Myocyte (in vitro differentiated cells): ENCODE data around the gene LETMD1. TPM values are rescaled to one million over a fixed set of nuclear protein-coding genes. Genes with fewer than 3 reads are reported as not detected.
"Not testable (repeated sequence)": the region's sequence is repeated elsewhere in the genome, so short reads cannot be mapped to it uniquely, and the experiment has no call there.

Source experiments
- DNase-seq: peaks from one replicate; pipeline ENCODE4 v3.0.0-alpha.2; 2012; ENCODE audit warnings: low read depth
- total RNA-seq: library from RNA; depleted of rRNA; stranded (reverse); fragments of >200 nt; gene quantifications from 2 replicates; pipeline ENCODE4 v1.2.3, GENCODE V29; 2014

Gene LETMD1
- total RNA-seq, 1 donor from 2014 or later: 33.4 TPM

DNA sequence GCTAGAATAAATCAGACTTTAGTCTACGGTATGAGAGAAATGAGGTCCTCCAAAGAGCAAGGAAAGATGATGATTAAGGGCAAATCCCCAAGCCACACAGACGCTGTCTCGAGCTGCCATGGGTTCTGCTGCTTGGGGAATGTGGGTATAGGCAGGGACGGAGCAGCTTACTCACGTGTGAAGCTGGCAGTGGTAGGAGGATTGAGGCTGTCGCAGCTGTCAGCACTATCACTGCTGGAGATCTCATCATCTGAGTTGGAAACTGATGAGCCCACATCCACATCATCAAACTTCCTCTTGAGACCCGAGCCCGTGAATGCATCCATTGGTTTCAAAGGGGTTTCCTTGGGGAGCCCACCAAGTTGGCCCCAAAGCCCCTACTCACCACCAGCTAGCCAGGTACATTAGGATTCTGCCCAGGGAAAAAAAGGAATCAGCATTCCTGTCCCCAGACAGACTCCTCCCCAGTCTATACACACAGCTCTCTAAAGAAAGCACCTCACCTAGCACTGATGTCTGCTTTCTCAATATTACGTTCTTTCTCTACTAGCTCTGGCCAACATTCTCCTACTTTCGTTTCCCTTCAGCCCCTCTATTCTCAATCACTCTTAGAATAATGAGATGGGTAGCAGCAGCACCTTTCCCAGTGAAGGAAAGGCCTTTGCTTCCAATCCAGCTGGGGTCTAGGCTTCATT is 28.3 kb downstream of the LETMD1 start:
- peak; percentile 89 for DNase-seq

DNA sequence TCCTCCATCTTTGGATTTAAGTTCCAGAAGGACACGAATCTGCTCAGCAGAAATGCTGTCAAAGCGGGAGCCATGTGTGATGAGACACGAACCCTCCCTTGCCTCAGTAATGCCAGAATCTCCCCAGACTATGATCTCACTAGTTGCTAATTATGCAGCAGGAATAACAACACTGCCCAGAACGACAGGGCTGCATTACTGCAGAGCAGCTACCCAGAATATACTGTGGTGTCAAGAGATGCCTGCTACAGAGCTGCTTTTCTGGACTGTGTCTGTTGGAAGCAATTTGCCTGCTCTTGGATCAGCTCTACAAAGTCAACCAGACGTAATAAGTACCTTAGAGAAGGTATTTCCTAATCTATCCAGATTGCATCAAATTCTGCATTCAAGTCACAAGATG is 29.8 kb downstream of the LETMD1 start:
- DNase-seq: peak; percentile 76

DNA sequence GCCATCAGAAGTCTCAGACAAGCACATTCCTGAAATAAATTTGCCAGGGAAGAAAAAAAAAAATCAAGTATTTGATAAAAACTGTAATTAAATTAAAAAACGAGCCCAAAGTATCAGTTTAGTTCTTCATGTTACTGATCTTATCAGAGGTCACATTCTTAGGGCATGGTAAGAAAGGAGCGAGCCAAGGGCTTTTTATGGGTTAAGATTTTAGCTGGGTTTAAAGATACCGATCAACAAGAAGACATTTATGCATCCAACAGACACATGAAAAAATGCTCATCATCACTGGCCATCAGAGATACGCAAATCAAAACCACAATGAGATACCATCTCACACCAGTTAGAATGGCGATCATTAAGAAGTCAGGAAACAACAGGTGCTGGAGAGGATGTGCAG is 30.2 kb downstream of the LETMD1 start:
- DNase-seq: not testable (repeated sequence)

GRCh38 chr12:51078866-51079265 is 30.7 kb downstream of the LETMD1 start:
- DNase-seq: not testable (repeated sequence)

DNA sequence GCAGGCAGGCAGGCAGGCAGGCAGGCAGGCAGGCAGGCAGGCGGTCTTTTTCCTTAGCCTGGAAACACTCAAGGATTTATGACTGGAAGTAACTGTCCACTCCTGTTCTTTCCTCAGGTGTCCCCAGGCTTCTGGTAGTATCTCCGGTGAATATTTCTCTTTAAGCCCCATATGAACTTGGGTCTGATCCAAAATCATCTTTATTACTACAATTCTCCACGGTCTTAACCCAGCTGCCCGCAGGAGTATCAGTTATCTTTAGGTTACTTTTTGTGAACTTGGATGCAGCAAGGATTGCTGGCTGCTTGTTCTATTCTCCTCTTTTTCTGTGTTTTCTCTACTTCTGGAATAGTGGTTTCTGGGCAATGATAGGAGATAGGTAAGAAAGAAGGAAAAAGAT is 32.0 kb downstream of the LETMD1 start:
- DNase-seq: no peak

DNA sequence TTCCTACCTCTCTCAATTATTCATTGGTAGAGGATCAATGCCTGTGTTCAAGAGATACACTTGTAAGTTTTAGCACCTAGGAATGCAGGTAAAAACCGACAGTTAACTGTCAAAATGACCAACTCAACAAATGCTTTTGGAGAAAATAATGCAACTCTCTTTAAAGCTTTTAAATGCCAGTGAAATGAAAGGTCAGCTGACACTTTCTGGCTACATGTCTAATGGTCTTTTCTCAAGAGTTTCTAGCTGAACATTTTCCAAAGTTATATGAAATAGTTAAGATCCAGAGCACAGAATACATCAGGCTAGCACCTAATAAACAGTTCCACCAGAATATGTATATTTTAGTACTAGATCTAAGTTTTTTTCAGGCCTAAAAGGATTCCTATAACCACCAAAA is 33.3 kb downstream of the LETMD1 start:
- no peak for DNase-seq

DNA sequence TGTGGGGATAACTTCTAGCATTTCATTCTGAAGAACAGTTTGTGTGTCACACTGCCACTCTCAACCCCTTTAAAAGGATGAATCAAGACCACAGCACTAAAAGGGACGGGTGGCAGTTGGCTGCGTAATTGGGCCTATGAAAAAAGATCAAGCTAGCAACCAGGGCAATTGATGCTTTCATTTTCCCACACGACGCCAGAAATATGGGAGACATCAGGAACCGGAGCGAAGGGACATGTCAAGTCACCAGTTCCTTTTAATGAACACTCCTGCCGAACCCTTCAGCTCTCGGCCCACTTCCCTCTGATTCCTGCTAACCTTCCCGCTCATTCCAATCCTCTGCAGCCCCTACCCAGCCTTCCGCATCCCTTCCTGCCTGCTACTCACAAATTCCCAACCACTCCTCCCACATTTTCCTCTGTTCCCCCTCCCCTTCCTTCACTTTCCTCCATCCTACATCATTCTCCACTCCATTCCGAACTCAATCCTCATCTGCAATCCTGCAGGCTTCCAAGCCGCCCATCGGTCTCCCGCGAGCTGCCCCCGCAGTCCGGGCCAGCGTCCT is 34.5 kb downstream of the LETMD1 start:
- DNase-seq: peak; percentile 62

GRCh38 chr12:51083126-51083833 is 35.2 kb downstream of the LETMD1 start, which contains the start of gene CSRNP2:
CSRNP2 (minus strand) TSS chr12:51083596; CDS start chr12:51076561, 7,035 bp downstream.
- peak; percentile 96 for DNase-seq

DNA sequence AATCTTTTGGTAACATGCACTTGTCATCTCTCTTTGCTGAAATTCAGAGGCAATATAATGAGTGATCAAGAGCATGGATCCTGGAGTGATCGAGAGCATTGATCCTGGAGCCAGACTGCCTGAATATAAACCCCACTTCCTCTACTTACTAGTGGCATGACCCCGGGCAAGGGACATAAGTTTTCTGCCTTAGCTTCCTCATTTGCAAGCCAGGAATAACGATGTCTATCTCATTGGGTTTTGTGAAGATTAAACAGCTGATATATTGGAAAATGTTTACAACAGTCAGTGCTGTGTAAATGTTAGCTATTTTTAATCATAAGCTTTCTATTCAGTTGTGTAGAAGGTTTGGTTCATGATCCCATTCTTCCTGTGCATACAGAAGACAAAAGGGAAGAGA is 37.6 kb downstream of the LETMD1 start:
- no peak for DNase-seq

GRCh38 chr12:51086933-51087332 is 38.8 kb downstream of the LETMD1 start:
- no peak for DNase-seq

- DNase-seq: no peak
Measured at GRCh38 chr12:51087818-51088217, 39.7 kb downstream of the LETMD1 start.

- no peak for DNase-seq
Measured at GRCh38 chr12:51090705-51091229, 42.6 kb downstream of the LETMD1 start.

- no peak for DNase-seq
Measured at GRCh38 chr12:51098611-51099010, 50.5 kb downstream of the LETMD1 start.

- DNase-seq: no peak
Measured at GRCh38 chr12:51103977-51104376, 55.9 kb downstream of the LETMD1 start.

DNA sequence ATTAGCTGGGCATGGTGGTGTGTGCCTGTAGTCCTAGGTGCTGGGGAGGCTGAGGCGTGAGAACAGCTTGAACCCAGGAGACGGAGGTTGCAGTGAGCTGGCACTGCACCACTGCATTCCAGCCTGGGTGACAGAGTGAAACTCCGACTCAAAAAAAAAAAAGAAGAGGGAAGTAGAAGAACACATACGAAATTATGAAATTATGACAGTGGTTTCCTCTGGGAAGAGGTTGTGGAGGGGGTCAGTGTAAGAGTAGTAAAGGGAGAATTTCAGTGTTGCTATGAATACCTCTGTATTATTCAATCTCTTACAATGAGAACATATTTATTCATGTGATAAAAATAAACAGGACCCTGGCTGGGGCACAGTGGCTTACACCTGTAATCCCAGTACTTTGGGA is 60.0 kb downstream of the LETMD1 start:
- DNase-seq: no peak

Other genes starting within 250 kb of the LETMD1 start
- not detected in 2 replicates for gene TMPRSS12, start 205.4 kb upstream of the LETMD1 start, total RNA-seq
- not detected in 2 replicates for gene HIGD1C, start 95.8 kb upstream of the LETMD1 start, total RNA-seq
- 35.3 and 54.9 TPM in 2 replicates for gene SLC11A2, start 21.9 kb upstream of the LETMD1 start, total RNA-seq
- gene CSRNP2, start 35.3 kb downstream of the LETMD1 start, total RNA-seq: 33.5 and 40.0 TPM in 2 replicates
- 15.2 and 17.2 TPM in 2 replicates for gene TFCP2, start 124.8 kb downstream of the LETMD1 start, total RNA-seq
- 5.1 and 5.3 TPM in 2 replicates for gene POU6F1, start 169.7 kb downstream of the LETMD1 start, total RNA-seq
- 166 and 178 TPM in 2 replicates for gene DAZAP2, start 190.5 kb downstream of the LETMD1 start, total RNA-seq
- 2.9 and 3.6 TPM in 2 replicates for gene SMAGP, start 222.1 kb downstream of the LETMD1 start, total RNA-seq